ENCODE measurements around the gene GPSM1.

The GPSM1 gene

DNA sequence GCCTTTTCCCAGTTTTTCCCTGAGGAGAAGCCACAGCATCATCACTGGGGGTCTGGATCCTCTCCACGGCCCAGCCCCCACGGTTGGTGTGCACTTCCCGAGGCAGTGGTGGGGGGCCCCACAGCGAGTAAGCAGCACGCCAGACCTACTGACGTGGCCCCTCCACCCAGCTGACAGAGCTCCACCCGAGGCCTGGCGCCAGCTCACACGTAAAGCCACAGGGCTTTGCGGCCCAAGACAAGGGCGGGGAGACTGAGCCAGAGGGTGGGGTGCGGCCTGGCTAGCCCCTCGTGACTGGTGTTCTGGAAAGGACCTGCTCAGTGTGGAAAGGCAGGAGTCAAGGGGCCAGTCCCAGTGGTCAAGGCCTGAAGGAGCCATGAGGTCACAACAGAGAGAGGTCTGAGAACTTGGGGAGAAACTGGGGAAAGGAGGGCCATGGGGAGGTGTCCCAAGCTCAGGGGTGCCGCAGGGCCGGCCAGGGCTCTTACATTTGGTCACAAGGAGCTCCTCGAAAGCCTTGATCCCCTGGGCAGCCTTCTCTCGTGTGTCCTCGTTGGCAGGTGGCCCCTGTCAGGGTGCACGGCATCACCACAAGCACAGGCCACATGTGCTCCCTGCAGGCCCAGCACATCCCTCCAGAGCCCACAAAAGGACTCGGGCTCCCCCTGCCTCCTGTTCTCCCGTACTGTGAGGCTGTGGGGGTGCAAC lies 67.1 kb downstream of the GPSM1 start:
- TF ChIP-seq, protein P1, sequence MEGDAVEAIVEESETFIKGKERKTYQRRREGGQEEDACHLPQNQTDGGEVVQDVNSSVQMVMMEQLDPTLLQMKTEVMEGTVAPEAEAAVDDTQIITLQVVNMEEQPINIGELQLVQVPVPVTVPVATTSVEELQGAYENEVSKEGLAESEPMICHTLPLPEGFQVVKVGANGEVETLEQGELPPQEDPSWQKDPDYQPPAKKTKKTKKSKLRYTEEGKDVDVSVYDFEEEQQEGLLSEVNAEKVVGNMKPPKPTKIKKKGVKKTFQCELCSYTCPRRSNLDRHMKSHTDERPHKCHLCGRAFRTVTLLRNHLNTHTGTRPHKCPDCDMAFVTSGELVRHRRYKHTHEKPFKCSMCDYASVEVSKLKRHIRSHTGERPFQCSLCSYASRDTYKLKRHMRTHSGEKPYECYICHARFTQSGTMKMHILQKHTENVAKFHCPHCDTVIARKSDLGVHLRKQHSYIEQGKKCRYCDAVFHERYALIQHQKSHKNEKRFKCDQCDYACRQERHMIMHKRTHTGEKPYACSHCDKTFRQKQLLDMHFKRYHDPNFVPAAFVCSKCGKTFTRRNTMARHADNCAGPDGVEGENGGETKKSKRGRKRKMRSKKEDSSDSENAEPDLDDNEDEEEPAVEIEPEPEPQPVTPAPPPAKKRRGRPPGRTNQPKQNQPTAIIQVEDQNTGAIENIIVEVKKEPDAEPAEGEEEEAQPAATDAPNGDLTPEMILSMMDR (conservative IDR thresholded peaks at IDR 0.05; ENCODE audit: low read depth, low read length): no peak
- H3K27ac ChIP-seq: no peak overlapping the region
- H3K79me2 ChIP-seq (ENCODE audit: insufficient read depth, low read depth): peaks cover 17% of the 10 kb centered on the region
- H3K4me3 ChIP-seq (IDR thresholded peaks at IDR 0.05; ENCODE audit: insufficient read depth, low read depth, low read length): no peak overlapping the region
- H4K20me1 ChIP-seq (ENCODE audit: insufficient read depth): peaks cover 5% of the 10 kb centered on the region; the same call in 1 of the 2 replicates
- H3K9ac ChIP-seq: no peak overlapping the region
- H3K4me1 ChIP-seq (ENCODE audit: low read depth, poor library complexity, severe bottlenecking): peaks cover 10% of the 10 kb centered on the region
- peaks cover 4% of the 10 kb centered on the region; the same call in 1 of the 2 replicates for H3K36me3 ChIP-seq (ENCODE audit: insufficient read depth)
- no peak overlapping the region for H3K4me2 ChIP-seq
- no peak overlapping the region for H2AFZ ChIP-seq (ENCODE audit: low read depth)
- H3K27me3 ChIP-seq (ENCODE audit: insufficient read depth, low read depth): no peaks in the 10 kb centered on the region

DNA sequence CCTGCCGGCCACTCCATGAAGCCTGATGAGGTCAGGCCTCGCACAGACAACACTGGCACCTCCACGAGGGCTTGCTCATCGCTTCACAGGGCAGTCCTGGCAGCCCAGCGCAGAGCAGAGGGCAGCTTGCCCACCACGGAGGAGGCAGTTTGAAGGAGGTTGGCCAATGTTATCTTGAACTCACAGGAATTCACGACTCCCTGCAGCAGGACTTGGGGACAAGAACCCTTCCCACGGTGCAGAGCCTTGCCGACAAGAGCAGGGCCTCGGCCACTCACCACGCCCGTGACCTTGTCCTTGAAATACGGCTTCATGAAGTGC lies 67.6 kb downstream of the GPSM1 start:
- H3K4me3 ChIP-seq (IDR thresholded peaks at IDR 0.05; ENCODE audit: insufficient read depth, low read depth, low read length): no peak overlapping the region
- peaks cover 21% of the 10 kb centered on the region for H3K79me2 ChIP-seq (ENCODE audit: insufficient read depth, low read depth)
- peaks cover 10% of the 10 kb centered on the region for H3K4me1 ChIP-seq (ENCODE audit: low read depth, poor library complexity, severe bottlenecking)
- no peak overlapping the region for H3K9ac ChIP-seq
- H3K4me2 ChIP-seq: no peak overlapping the region
- peaks cover 5% of the 10 kb centered on the region; the same call in 1 of the 2 replicates for H4K20me1 ChIP-seq (ENCODE audit: insufficient read depth)
- no peak overlapping the region for H2AFZ ChIP-seq (ENCODE audit: low read depth)
- TF ChIP-seq, protein P1 (conservative IDR thresholded peaks at IDR 0.05; ENCODE audit: low read depth, low read length): no peak
- peaks cover 4% of the 10 kb centered on the region; the same call in 1 of the 2 replicates for H3K36me3 ChIP-seq (ENCODE audit: insufficient read depth)
- H3K27ac ChIP-seq: no peak overlapping the region
- no peaks in the 10 kb centered on the region for H3K27me3 ChIP-seq (ENCODE audit: insufficient read depth, low read depth)

DNA sequence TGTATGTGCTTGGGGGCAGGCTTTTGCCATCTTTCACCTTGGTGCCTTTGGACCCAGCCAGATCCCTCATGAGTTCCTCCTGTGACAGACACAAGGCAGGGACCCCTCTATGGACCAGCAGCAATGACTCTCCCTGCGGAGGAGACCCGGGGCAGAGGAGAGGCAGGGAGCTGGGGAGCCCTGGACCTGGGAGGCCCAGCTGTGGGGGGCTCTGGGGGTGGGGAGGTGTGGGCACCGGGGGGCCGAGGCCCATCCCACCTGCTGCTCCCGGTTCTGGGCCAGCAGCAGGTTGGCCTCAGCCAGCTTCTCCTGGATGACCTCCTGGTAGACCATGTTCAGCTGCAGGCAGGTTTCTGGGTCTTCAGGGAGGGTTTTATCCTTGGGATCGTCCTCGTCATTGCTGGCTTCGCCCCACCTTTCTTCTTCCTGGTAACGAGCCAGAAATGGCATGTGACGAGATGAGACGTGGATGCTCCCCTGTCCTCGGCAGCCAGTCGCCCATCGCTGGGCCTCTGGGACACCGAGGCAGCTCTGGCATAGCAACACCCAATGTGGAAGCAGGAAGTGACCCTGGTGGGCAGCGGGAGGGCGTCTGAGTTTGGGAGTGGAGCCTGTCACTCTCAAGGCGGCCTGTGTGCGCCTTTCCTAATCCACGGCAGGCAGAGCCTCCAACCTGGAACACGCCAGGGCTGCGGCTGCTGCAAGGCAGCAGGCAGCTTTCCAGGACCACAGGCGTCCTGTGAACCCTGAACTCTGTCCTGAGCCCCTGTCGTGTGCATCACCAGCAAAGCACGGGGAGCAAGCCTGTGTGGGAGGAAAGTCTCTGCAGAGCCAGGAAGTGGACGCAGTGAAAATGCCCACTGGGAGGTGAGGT lies 68.2 kb downstream of the GPSM1 start:
- H3K4me3 ChIP-seq (IDR thresholded peaks at IDR 0.05; ENCODE audit: insufficient read depth, low read depth, low read length): no peak overlapping the region
- peaks cover 15% of the 10 kb centered on the region for H3K4me1 ChIP-seq (ENCODE audit: low read depth, poor library complexity, severe bottlenecking)
- H3K27ac ChIP-seq: no peak overlapping the region
- H3K4me2 ChIP-seq: no peak overlapping the region
- H3K9ac ChIP-seq: no peak overlapping the region
- H3K79me2 ChIP-seq (ENCODE audit: insufficient read depth, low read depth): peaks cover 21% of the 10 kb centered on the region
- peaks cover 5% of the 10 kb centered on the region; the same call in 1 of the 2 replicates for H4K20me1 ChIP-seq (ENCODE audit: insufficient read depth)
- TF ChIP-seq, protein P1 (conservative IDR thresholded peaks at IDR 0.05; ENCODE audit: low read depth, low read length): no peak
- no peak overlapping the region for H2AFZ ChIP-seq (ENCODE audit: low read depth)
- H3K27me3 ChIP-seq (ENCODE audit: insufficient read depth, low read depth): no peaks in the 10 kb centered on the region
- peaks cover 4% of the 10 kb centered on the region; the same call in 1 of the 2 replicates for H3K36me3 ChIP-seq (ENCODE audit: insufficient read depth)

DNA sequence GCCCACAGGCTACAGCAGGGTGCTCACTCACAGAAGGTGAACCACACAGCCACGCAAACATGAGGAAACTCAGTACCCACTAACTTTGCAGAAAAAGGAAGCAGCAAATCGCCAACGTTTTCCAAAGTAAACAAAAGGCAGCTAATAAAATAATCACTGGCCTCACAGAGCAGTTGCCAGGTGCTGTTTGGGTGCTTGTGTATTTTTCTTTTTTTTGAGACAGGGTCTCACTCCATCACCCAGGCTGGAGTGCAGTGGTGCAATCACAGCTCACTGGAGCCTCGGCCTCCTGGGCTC lies 68.8 kb downstream of the GPSM1 start:
- H3K4me3 ChIP-seq (IDR thresholded peaks at IDR 0.05; ENCODE audit: insufficient read depth, low read depth, low read length): no peak overlapping the region
- TF ChIP-seq, protein P1 (conservative IDR thresholded peaks at IDR 0.05; ENCODE audit: low read depth, low read length): no peak
- no peak overlapping the region for H3K9ac ChIP-seq
- H3K4me1 ChIP-seq (ENCODE audit: low read depth, poor library complexity, severe bottlenecking): peaks cover 18% of the 10 kb centered on the region
- H3K79me2 ChIP-seq (ENCODE audit: insufficient read depth, low read depth): peaks cover 21% of the 10 kb centered on the region
- H3K27ac ChIP-seq: no peak overlapping the region
- no peak overlapping the region for H3K4me2 ChIP-seq
- no peaks in the 10 kb centered on the region for H3K27me3 ChIP-seq (ENCODE audit: insufficient read depth, low read depth)
- H3K36me3 ChIP-seq (ENCODE audit: insufficient read depth): peaks cover 4% of the 10 kb centered on the region; the same call in 1 of the 2 replicates
- no peak overlapping the region for H2AFZ ChIP-seq (ENCODE audit: low read depth)
- peaks cover 5% of the 10 kb centered on the region; the same call in 1 of the 2 replicates for H4K20me1 ChIP-seq (ENCODE audit: insufficient read depth)

Measured in KMS-11 (cell line).